Stimulated activated naive CD4-positive, alpha-beta T cell treated with Interleukin-2 at 50 U/mL for 16 hours (primary cell): ENCODE results near the gene CXXC1.
"Not testable (repeated sequence)": the region's sequence is repeated elsewhere in the genome, so short reads cannot be mapped to it uniquely, and the experiment has no call there.

Experiments used
- DNase-seq: peaks from one replicate; lab custom pipeline; 2025; lab: John Stamatoyannopoulos, UW

Gene CXXC1

DNA sequence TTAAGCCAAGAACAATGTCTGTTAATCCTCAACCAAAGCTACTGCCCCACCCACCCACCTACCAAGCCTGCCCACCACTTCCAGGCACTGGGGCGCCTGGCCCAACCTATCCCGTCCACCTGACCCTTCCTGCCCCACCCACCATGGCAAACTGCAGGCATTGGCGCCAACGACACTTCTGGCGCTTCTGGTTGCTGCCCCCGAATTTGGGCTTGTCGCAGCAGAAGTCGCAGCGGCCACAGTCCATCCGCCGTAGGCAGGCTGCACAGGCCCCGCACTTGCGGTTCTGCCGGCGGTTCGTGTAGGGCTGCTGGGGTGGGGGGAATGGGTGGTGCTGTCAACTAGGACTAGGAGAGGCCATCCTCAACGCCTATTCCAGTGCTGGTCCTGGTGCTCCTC is 13.4 kb downstream of the CXXC1 start:
- no peak for DNase-seq

DNA sequence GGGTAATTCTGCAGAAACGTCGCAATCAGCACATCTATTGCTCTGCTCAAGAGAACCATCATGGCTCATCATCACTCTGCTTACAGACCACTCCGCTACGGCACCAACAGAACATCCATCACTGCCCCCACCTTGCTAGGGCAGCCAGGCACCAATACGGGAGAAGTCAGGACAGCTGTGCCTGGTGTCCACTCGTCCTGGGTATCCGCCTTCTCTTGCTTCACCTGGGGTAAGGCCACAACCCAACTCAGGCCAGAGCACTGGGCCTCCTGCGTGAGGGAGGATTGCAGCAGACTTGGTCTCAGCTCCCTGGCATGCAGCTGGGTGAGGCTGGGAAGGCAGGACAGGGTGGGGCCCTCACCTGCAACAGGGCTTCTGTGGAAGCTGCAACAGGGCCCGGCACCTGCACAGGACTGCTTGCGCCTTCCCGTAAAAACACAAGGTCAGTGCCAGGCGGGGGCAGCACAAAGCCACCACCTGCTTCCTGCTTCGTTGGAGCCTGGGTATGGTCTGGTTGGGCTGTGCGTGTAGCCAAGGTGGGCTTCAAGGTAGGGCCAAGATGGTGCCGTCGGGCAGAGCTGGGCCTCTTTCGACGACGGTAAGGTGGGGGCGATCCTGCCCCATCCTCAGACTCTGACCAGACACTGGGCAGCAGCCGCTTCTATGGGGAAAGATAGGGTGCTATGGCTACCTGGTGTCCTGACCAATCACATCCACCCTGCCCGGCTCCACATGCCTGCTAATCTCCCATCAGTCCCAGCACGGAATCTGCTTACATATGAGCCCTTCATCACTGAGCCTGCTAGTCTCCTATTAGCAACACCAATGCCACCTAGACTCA is 14.1 kb downstream of the CXXC1 start:
- DNase-seq = no peak

DNA sequence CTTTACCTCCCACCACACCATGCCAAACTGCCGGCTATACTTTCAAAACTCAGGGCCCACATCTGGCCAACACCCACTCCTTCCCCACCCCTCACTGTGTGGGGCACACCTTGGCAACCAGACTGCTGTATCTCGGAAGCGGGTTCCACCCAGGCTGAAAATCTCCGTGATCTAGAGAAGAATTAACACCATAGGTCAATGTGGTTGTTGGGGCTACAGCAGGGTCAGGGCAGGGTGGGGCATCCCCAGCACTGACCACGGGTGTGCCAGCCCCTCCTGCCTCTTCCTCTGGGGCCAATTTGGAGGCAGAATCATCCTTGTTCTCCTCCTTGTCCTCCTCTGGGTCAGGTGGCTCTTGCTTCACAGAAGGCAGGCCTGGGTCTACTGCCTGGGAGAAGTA is 14.9 kb downstream of the CXXC1 start:
- DNase-seq = no peak

DNA sequence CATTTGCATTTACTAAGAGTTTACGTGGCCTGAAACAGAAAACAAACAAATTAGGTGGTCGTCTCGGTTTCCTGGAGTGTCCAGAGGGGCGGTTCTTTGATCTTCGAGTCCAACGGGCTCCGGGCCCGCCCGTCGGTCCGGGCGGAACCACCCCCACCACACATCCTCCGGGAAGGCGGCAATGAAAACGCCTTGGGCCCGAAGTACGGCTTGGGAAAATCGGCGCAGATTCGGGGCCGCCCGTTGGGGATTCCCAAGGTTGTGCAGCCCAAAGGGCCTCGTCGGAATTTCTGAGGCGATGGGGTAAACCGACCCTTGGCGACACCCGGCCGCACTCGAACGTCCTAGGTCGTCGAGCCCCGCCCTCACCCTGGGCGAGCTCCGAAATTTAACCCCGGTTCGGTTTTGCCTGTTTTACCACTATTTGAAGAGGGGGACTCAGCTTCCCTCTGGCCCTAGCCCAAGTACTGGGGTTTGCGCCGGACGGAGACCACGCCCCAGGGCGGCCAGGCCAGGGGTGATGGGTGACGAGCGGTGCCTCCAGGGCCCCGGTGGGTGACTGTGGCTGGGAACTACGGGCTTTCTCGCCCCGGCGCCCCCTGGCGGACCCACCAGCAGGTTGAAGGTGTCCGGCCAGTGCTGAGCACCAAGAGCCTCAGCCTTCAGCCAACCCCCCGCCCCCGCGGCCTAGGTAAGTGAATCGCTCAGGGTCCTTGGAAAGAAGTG is 19.3 kb downstream of the CXXC1 start:
- peak; percentile 74 for DNase-seq

DNA sequence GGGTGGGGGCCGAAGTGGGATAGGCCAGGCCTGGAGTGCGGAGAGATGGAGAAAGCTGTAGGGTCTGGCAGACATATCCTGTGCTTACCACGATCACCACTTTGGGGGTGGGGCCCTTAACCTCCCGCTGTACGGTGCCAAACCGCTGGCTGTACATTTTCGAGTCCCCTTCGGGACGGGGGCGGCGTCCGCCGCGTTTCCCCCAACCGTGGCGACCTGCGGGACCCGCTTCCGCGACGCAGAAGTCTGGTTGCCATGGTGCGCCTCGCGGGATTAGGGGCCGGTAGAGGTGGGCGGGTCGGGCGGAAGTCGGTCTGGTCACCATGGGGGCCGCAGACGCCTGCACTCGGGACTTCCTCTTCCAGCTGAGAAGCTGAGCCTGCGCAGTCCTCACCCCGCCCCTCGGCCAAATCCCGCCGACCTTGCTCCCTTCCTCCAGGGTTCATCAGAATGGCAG is 21.2 kb downstream of the CXXC1 start, which contains the start of gene CFAP53:
CFAP53 (minus strand) TSS at position 248 of the 457 bp plus-strand sequence; CDS start at position 157, 91 bp downstream.
- DNase-seq = peak; percentile 83

DNA sequence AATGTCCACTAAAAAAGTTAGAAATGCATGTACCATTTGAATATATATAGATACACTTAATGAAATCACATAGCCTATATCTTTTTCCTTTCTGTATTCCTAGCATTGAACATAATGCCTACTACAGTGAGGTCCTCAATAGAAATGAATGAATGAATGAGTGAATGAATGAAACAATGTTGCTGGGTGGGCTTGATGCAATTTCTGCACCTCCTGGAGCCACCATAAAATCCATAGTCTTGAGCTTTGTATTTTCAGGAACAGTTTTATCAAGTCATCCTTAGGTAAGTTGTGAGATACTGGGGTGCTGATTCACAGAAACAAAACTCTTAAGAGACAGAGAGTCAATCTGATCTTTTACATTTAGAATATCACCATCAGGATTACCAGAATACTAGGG is 24.5 kb downstream of the CXXC1 start:
- no peak for DNase-seq

DNA sequence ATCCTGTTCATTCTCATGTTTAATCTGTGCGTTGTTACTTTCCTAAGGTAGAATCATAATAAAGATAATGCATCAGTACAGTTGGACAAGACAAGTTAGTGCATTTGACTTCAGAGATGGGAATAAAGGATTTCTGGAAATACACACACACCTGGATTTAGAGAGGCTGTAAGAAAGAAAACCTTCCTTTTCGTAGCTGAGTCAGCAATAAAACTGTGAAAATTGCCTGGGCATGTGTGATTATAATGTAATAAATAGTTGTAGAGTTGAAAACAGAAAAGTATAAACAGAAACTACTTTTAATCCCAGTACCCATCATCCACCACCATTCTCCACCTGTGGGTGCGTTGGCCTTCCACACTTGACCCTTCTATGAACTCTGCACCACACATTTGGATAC is 36.6 kb downstream of the CXXC1 start:
- DNase-seq = no peak

DNA sequence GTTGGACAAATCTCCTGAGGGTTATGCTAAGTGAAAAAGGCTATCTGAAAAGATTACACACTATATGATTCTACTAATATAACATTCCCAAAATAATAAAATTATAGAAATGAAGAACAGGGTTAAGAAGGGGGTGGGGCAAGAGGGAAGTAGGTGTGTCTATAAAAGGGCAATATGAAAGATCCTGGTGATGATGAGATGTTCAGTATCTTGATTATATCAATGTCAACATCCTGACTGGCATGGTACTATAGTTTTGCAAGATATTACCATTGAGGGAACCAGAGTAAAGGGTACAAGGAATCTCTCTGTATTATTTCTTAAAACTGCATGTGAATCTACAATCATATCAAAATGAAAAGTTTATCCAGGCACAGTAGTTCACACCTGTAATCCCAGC is 37.9 kb downstream of the CXXC1 start:
- DNase-seq = no peak

DNA sequence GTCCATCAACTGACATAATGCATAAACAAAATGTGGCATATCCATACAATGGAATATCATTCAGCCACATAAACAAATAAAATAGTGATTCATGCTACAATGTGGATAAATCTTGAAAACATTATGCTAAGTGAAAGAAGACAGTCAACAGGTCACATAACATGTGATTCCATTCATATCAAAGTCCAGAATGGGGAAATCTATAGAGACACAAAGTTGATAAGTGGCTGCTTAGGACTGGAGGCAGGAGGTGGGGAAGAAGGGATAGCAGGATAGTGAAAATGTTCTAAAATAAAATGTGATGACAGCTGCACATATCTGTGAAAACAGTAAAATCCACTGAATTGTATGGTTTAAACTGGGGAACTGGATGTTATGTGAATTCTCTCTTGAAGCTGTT is 39.9 kb downstream of the CXXC1 start:
- no peak for DNase-seq

DNA sequence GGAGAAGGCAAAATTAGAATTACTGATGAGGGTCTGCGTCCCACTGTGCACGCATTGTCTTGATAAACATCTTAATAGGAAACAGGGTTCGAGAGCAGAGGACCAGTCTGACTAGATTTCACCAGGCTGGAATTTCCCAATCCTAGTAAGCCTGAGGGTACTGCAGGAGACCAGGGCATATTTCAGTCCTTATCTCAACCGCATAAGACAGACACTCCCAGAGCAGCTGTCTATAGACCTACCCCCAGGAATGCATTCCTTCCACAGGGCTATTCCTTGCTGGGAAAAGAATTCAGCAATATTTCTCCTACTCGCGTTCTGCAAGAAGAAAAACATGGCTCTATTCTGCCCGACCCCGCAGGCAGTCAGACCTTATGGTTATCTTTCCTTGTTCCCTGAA is 45.7 kb downstream of the CXXC1 start:
- DNase-seq = not testable (repeated sequence)

DNA sequence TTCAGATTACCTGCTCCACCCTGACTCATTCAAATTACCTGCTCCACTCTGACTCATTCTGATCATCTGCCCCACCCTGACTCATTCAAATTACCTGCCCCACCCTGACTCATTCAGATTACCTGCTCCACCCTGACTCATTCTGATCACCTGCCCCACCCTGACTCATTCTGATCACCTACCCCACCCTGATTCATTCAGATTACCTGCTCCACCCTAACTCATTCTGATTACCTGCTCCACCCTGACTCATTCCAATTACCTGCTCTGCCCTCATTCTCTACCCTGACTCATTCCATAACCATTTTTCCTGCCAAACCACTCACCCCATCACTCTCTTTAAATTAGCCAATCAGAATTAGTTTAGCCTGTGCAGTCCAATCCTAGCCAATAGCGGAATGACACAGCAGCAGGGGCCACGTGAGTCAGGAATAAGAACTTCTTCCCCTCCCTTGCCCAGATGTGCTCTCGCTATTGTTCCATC is 47.4 kb downstream of the CXXC1 start:
- no peak for DNase-seq

DNA sequence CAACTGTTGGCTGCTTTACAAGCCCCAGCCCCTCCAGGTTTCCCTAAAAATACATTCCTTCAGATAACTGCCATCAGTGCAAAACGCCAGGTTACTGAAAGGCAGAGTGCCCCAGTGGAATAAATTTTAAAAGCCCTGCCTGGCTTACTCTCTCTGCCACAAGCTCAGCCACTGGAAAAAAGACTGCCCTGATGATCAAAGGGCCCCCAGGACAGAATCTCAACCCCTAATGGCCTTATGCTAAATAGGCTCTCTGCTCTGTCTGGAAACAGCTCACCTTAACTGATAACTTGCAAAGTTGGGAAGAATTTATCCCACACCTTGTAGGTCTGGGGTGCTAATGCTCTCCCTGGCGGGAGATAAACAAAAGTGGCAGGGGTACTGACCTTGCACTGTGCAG is 55.1 kb downstream of the CXXC1 start:
- DNase-seq = no peak
